ENCODE measurements around the gene CASZ1. TPM values are rescaled to one million over a fixed set of nuclear protein-coding genes. Genes with fewer than 3 reads are reported as not detected.

Gene CASZ1
- total RNA-seq, 1 experiment from 2014 or later = 11.7 TPM

GRCh38 chr1:10675813-10676212 is 120.6 kb downstream of the CASZ1 start:
- no peaks in the 10 kb centered on the region for H3K36me3 Mint-ChIP-seq
- CTCF ChIA-PET = no interaction called here
- H3K27me3 Mint-ChIP-seq (ENCODE audit: low read depth) = no peaks in the 10 kb centered on the region; the same call in 1 of the 2 replicates
- no peak for ATAC-seq
- H3K27ac Mint-ChIP-seq = no peak overlapping the region
- no peak for DNase-seq (ENCODE audit: low spot score)
- TF ChIP-seq SMAD4 (CRISPR knock-in tag; IDR thresholded peaks at IDR 0.05) = no peak
- no peak for TF ChIP-seq ZBTB43 (CRISPR knock-in tag; IDR thresholded peaks at IDR 0.05)
- no peak for TF ChIP-seq GABPB1 (CRISPR knock-in tag; IDR thresholded peaks at IDR 0.05)
- no peak for TF ChIP-seq ZNF263 (CRISPR knock-in tag; IDR thresholded peaks at IDR 0.05; ENCODE audit: low read depth)
- no peak for TF ChIP-seq CDX4 (CRISPR knock-in tag; IDR thresholded peaks at IDR 0.05; ENCODE audit: borderline replicate concordance)
- no peak for TF ChIP-seq ZNF423 (CRISPR knock-in tag; IDR thresholded peaks at IDR 0.05)
- no peak for TF ChIP-seq STAT6 (CRISPR knock-in tag; conservative IDR thresholded peaks at IDR 0.05; ENCODE audit: low read depth)
- TF ChIP-seq ZNF512 (CRISPR knock-in tag; IDR thresholded peaks at IDR 0.05; ENCODE audit: borderline replicate concordance) = no peak
- no peak for TF ChIP-seq OVOL2 (CRISPR knock-in tag; IDR thresholded peaks at IDR 0.05; ENCODE audit: borderline replicate concordance)
- TF ChIP-seq ZNF219 (CRISPR knock-in tag; IDR thresholded peaks at IDR 0.05; ENCODE audit: borderline replicate concordance) = no peak
- no peak for TF ChIP-seq E2F5 (CRISPR knock-in tag; IDR thresholded peaks at IDR 0.05)
- TF ChIP-seq FOXJ3 (CRISPR knock-in tag; IDR thresholded peaks at IDR 0.05; ENCODE audit: borderline replicate concordance) = no peak
- TF ChIP-seq IRF2 (CRISPR knock-in tag; IDR thresholded peaks at IDR 0.05; ENCODE audit: borderline replicate concordance, low read depth) = no peak
- TF ChIP-seq ZNF532 (CRISPR knock-in tag; IDR thresholded peaks at IDR 0.05; ENCODE audit: borderline replicate concordance) = no peak
- TF ChIP-seq ZNF317 (CRISPR knock-in tag; IDR thresholded peaks at IDR 0.05; ENCODE audit: borderline replicate concordance, low read depth) = no peak
- TF ChIP-seq MYBL2 (CRISPR knock-in tag; IDR thresholded peaks at IDR 0.05) = no peak
- TF ChIP-seq MLX (CRISPR knock-in tag; IDR thresholded peaks at IDR 0.05) = no peak
- no peak for TF ChIP-seq AR (CRISPR knock-in tag; IDR thresholded peaks at IDR 0.05)
- POLR2A ChIA-PET = no interaction called here
- no peaks in the 10 kb centered on the region for H3K9me3 Mint-ChIP-seq
- peaks cover 36% of the 10 kb centered on the region for H3K4me1 Mint-ChIP-seq
- H3K4me3 Mint-ChIP-seq = no peak overlapping the region

Measured in WTC11 (cell line).